ENCODE results near the gene ACACB. TPM values are rescaled to one million over a fixed set of nuclear protein-coding genes. Genes with fewer than 3 reads are reported as not detected.

ACACB gene
- total RNA-seq, 4 donors from 2014 or later, result 402 to 560 (median 525) TPM

GRCh38 chr12:109274381-109274780 is 158.0 kb downstream of the ACACB start:
- TF ChIP-seq EP300 (IDR thresholded peaks at IDR 0.05) (no peak), POLR2A (IDR thresholded peaks at IDR 0.05) (no peak), CTCF (IDR thresholded peaks at IDR 0.05) (no peak)
- Histone ChIP-seq H3K27me3 (no peaks in the 10 kb centered on the region), H3K9me3 (peaks cover 0 to 20% (median 0%) of the 10 kb centered on the region in 4 donors), H3K4me3 (no peak overlapping the region), H3K4me1 (peaks cover 0 to 9% (median 0%) of the 10 kb centered on the region in 4 donors), H3K36me3 (peaks cover 0 to 19% (median 0%) of the 10 kb centered on the region in 3 donors), H3K27ac (no peak overlapping the region)
- no peak for DNase-seq (ENCODE audit: low spot score in 2 of 2)
- 80% methylated on average over 1 of the region's 1 CpG; no CpG with 5 or more reads in 1 of the 2 donors for WGBS, 2 donors

- 72% methylated on average over 4 of the region's 4 CpGs for WGBS, 2 donors
- H3K9me3 ChIP-seq, result peaks cover 0 to 13% (median 0%) of the 10 kb centered on the region in 4 donors
- DNase-seq (ENCODE audit: low spot score in 2 of 2), result no peak
- no peak overlapping the region for H3K27ac ChIP-seq
- H3K36me3 ChIP-seq, result peaks cover 0 to 12% (median 0%) of the 10 kb centered on the region in 3 donors
- H3K4me1 ChIP-seq, result peaks cover 0 to 9% (median 0%) of the 10 kb centered on the region in 4 donors
- no peak overlapping the region for H3K4me3 ChIP-seq
- TF ChIP-seq POLR2A (IDR thresholded peaks at IDR 0.05) (no peak), EP300 (IDR thresholded peaks at IDR 0.05) (no peak), CTCF (IDR thresholded peaks at IDR 0.05) (no peak)
- no peaks in the 10 kb centered on the region for H3K27me3 ChIP-seq
Observed at GRCh38 chr12:109275173-109275572, 158.8 kb downstream of the ACACB start.

GRCh38 chr12:109276160-109276559 is 159.8 kb downstream of the ACACB start:
- no peak for DNase-seq (ENCODE audit: low spot score in 2 of 2)
- Histone ChIP-seq H3K36me3 (peaks cover 0 to 2% (median 0%) of the 10 kb centered on the region in 3 donors), H3K9me3 (peaks cover 0 to 3% (median 0%) of the 10 kb centered on the region in 4 donors), H3K4me1 (peaks cover 0 to 9% (median 0%) of the 10 kb centered on the region in 4 donors), H3K27ac (no peak overlapping the region), H3K4me3 (no peak overlapping the region), H3K27me3 (no peaks in the 10 kb centered on the region)
- 88 to 92% methylated on average over 5 of the region's 5 CpGs for WGBS, 2 donors
- TF ChIP-seq EP300 (IDR thresholded peaks at IDR 0.05) (no peak), CTCF (IDR thresholded peaks at IDR 0.05) (no peak), POLR2A (IDR thresholded peaks at IDR 0.05) (no peak)

GRCh38 chr12:109277255-109277898 is 161.0 kb downstream of the ACACB start:
- Histone ChIP-seq H3K9me3 (no peaks in the 10 kb centered on the region), H3K27me3 (no peaks in the 10 kb centered on the region), H3K4me3 (no peak overlapping the region), H3K27ac (no peak overlapping the region), H3K4me1 (peaks cover 0 to 9% (median 0%) of the 10 kb centered on the region in 4 donors), H3K36me3 (no peaks in the 10 kb centered on the region)
- no peak for DNase-seq (ENCODE audit: low spot score in 2 of 2)
- 87 to 89% methylated on average over 8 of the region's 8 CpGs for WGBS, 2 donors
- TF ChIP-seq EP300 (IDR thresholded peaks at IDR 0.05), result no peak
- no peak for TF ChIP-seq POLR2A (IDR thresholded peaks at IDR 0.05)
- no peak for TF ChIP-seq CTCF (IDR thresholded peaks at IDR 0.05)

- Histone ChIP-seq H3K4me1 (peaks cover 0 to 9% (median 0%) of the 10 kb centered on the region in 4 donors), H3K4me3 (no peak overlapping the region), H3K27ac (no peak overlapping the region), H3K9me3 (no peaks in the 10 kb centered on the region), H3K27me3 (no peaks in the 10 kb centered on the region), H3K36me3 (no peaks in the 10 kb centered on the region)
- 44 to 46% methylated on average over 15 of the region's 15 CpGs for WGBS, 2 donors
- peak in 1 of 2 donors; percentile 40 for DNase-seq (ENCODE audit: low spot score in 2 of 2)
- TF ChIP-seq EP300 (IDR thresholded peaks at IDR 0.05) (peak in 1 of 2 donors; percentile 60), POLR2A (IDR thresholded peaks at IDR 0.05) (no peak), CTCF (IDR thresholded peaks at IDR 0.05) (no peak)
Observed at GRCh38 chr12:109277899-109278762, 161.7 kb downstream of the ACACB start.

All from tibial nerve (tissue), 4 donors.